H9 (cell line): ENCODE data around the gene AQP12A. TPM values are rescaled to one million over a fixed set of nuclear protein-coding genes. Genes with fewer than 3 reads are reported as not detected.

ENCODE experiments used
- DNase-seq: peaks from one replicate; pipeline ENCODE4 v3.0.0-alpha.2; 2017
- H2AFZ ChIP-seq: one replicate; pipeline ENCODE4 v1.6.1; 2013; ENCODE audit warnings: mild to moderate bottlenecking, low read length, control low read depth, moderate library complexity
- H2AK5ac ChIP-seq: 2 replicates; pipeline ENCODE4 v1.6.1; 2013; ENCODE audit warnings: low read length, control low read depth, mixed read lengths; ENCODE audit not compliant: insufficient read length
- H2BK120ac ChIP-seq: one replicate; pipeline ENCODE4 v1.6.1; 2013; ENCODE audit warnings: low read depth, mild to moderate bottlenecking, low read length, control low read depth, inconsistent platforms; ENCODE audit not compliant: poor library complexity, severe bottlenecking
- H2BK12ac ChIP-seq: 2 replicates; pipeline ENCODE4 v1.6.1; 2013; ENCODE audit warnings: low read length, control low read depth, mixed read lengths, low read depth; ENCODE audit not compliant: insufficient read length
- H2BK15ac ChIP-seq: 2 replicates; pipeline ENCODE4 v1.6.1; 2013; ENCODE audit warnings: low read depth, low read length, control low read depth
- H2BK20ac ChIP-seq: one replicate; pipeline ENCODE4 v1.6.1; 2013; ENCODE audit warnings: low read depth, mild to moderate bottlenecking, low read length, control low read depth, inconsistent platforms; ENCODE audit not compliant: poor library complexity, severe bottlenecking
- H2BK5ac ChIP-seq: 2 replicates; pipeline ENCODE4 v1.6.1; 2013; ENCODE audit warnings: low read length, control low read depth, mixed read lengths; ENCODE audit not compliant: insufficient read length
- H3K14ac ChIP-seq: 2 replicates; pipeline ENCODE4 v1.6.1; 2013; ENCODE audit warnings: low read length, control low read depth; ENCODE audit not compliant: insufficient read depth
- H3K18ac ChIP-seq: 2 replicates; pipeline ENCODE4 v1.6.1; 2013; ENCODE audit warnings: low read depth, mild to moderate bottlenecking, mixed read lengths, low read length, control low read depth; ENCODE audit not compliant: insufficient read length
- H3K23ac ChIP-seq: 2 replicates; pipeline ENCODE4 v1.6.1; 2013; ENCODE audit warnings: low read length, control low read depth, mixed read lengths, low read depth; ENCODE audit not compliant: insufficient read length
- H3K23me2 ChIP-seq: 2 replicates; pipeline ENCODE4 v1.6.1; 2013; ENCODE audit warnings: low read depth, mild to moderate bottlenecking, mixed read lengths, low read length, control low read depth; ENCODE audit not compliant: insufficient read length, poor library complexity, severe bottlenecking
- H3K27ac ChIP-seq: 2 replicates; pipeline ENCODE4 v1.5.1; 2013; ENCODE audit warnings: low read length, control low read depth, mixed read lengths, low read depth; ENCODE audit not compliant: insufficient read length
- H3K27me3 ChIP-seq: 2 replicates; pipeline ENCODE4 v1.6.1; 2013; ENCODE audit warnings: low read length, control low read depth, inconsistent platforms; ENCODE audit not compliant: insufficient read depth
- H3K4ac ChIP-seq: 2 replicates; pipeline ENCODE4 v1.6.1; 2013; ENCODE audit warnings: low read depth, mild to moderate bottlenecking, control low read depth, inconsistent platforms, low read length, moderate library complexity
- H3K4me1 ChIP-seq: 2 replicates; pipeline ENCODE4 v1.6.1; 2013; ENCODE audit warnings: low read length, control low read depth, inconsistent platforms; ENCODE audit not compliant: insufficient read depth
- H3K4me2 ChIP-seq: 2 replicates; pipeline ENCODE4 v1.6.1; 2013; ENCODE audit warnings: low read length, control low read depth, mixed read lengths; ENCODE audit not compliant: insufficient read length, insufficient read depth
- H3K56ac ChIP-seq: 2 replicates; pipeline ENCODE4 v1.6.1; 2013; ENCODE audit warnings: low read depth, mild to moderate bottlenecking, mixed read lengths, low read length, control low read depth; ENCODE audit not compliant: insufficient read length
- H3K79me1 ChIP-seq: 2 replicates; pipeline ENCODE4 v1.6.1; 2013; ENCODE audit warnings: low read depth, mild to moderate bottlenecking, moderate library complexity, low read length, control low read depth, inconsistent platforms; ENCODE audit not compliant: insufficient read depth, poor library complexity, severe bottlenecking
- H3K79me2 ChIP-seq: 2 replicates; pipeline ENCODE4 v1.6.1; 2013; ENCODE audit warnings: low read length, control low read depth, inconsistent platforms; ENCODE audit not compliant: insufficient read depth
- H3K9ac ChIP-seq: 2 replicates; pipeline ENCODE4 v1.6.1; 2013; ENCODE audit warnings: low read length, control low read depth, mixed read lengths; ENCODE audit not compliant: insufficient read length; ENCODE audit errors: extremely low read depth
- H3K9me3 ChIP-seq: one replicate; pipeline ENCODE4 v1.6.1; 2013; ENCODE audit warnings: low read depth, low read length, inconsistent platforms; ENCODE audit not compliant: control insufficient read depth
- H3T11ph ChIP-seq: one replicate; pipeline ENCODE4 v1.6.1; 2013; ENCODE audit warnings: mild to moderate bottlenecking, low read length, control low read depth, inconsistent platforms
- H4K20me1 ChIP-seq: one replicate; pipeline ENCODE4 v1.6.1; 2013; ENCODE audit not compliant: control insufficient read depth, insufficient read length, insufficient read depth
- H4K5ac ChIP-seq: 2 replicates; pipeline ENCODE4 v1.6.1; 2013; ENCODE audit warnings: low read depth, mild to moderate bottlenecking, mixed read lengths, low read length, control low read depth; ENCODE audit not compliant: insufficient read length
- H4K8ac ChIP-seq: replicated peaks from 2 replicates; pipeline ENCODE4 v1.6.1; 2013; ENCODE audit warnings: low read length, control low read depth, mixed read lengths, low read depth; ENCODE audit not compliant: insufficient read length
- H4K91ac ChIP-seq: 2 replicates; pipeline ENCODE4 v1.6.1; 2013; ENCODE audit warnings: low read depth, mild to moderate bottlenecking, moderate library complexity, mixed read lengths, low read length, control low read depth; ENCODE audit not compliant: insufficient read length
- H3K27ac Mint-ChIP-seq, 3 experiments: 2 replicates in 2 of 3; 3 replicates in 1 of 3; pipeline ENCODE4 v1.8.0; 2020 to 2021; ENCODE audit warnings: mixed read lengths in 3 of 3, mild to moderate bottlenecking in 1 of 3, moderate library complexity in 1 of 3
- H3K27me3 Mint-ChIP-seq: 2 replicates; pipeline ENCODE4 v1.8.0; 2021; ENCODE audit warnings: low read depth, mild to moderate bottlenecking, moderate library complexity, mixed read lengths
- H3K36me3 Mint-ChIP-seq, 3 experiments: 2 replicates in 2 of 3; 3 replicates in 1 of 3; pipeline ENCODE4 v1.8.0; 2020 to 2021; ENCODE audit warnings: low read depth in 3 of 3, mixed read lengths in 3 of 3; ENCODE audit not compliant: insufficient read depth in 1 of 3
- H3K4me1 Mint-ChIP-seq, 2 experiments: 2 replicates each; pipeline ENCODE4 v1.8.0; 2020; ENCODE audit warnings: mixed read lengths in 2 of 2
- H3K4me3 Mint-ChIP-seq, 2 experiments: 2 replicates in 1 of 2; 3 replicates in 1 of 2; pipeline ENCODE4 v1.8.0; 2020 to 2021; ENCODE audit warnings: mild to moderate bottlenecking in 2 of 2, mixed read lengths in 2 of 2, moderate library complexity in 1 of 2
- H3K9me3 Mint-ChIP-seq, 2 experiments: 2 replicates in 1 of 2; 3 replicates in 1 of 2; pipeline ENCODE4 v1.8.0; 2020; ENCODE audit warnings: mild to moderate bottlenecking in 2 of 2, mixed read lengths in 2 of 2, moderate library complexity in 1 of 2
- WGBS: extraction: QIAGEN DNeasy Blood & Tissue Kit; methylation state at CpG from one replicate; pipeline ENCODE4 v1.1.7; 2013; ENCODE audit warnings: missing lambda C conversion rate, low lambda C conversion rate, mixed read lengths; ENCODE audit not compliant: insufficient read length; ENCODE audit errors: extremely low coverage; 5-methylcytosine and 5-hydroxymethylcytosine counted together
- total RNA-seq: library from RNA; stranded (reverse); gene quantifications from 2 replicates; pipeline ENCODE4 v1.2.1, GENCODE V29; 2021
- TF ChIP-seq, protein P1 (sequence below): fragments of 200-600 bp; sonication (generic); conservative IDR thresholded peaks from 3 replicates; pipeline ENCODE4 v1.8.0; 2021; ENCODE audit warnings: antibody characterized with exemption, mild to moderate bottlenecking

The AQP12A gene
- total RNA-seq, 1 experiment from 2014 or later: not detected

DNA sequence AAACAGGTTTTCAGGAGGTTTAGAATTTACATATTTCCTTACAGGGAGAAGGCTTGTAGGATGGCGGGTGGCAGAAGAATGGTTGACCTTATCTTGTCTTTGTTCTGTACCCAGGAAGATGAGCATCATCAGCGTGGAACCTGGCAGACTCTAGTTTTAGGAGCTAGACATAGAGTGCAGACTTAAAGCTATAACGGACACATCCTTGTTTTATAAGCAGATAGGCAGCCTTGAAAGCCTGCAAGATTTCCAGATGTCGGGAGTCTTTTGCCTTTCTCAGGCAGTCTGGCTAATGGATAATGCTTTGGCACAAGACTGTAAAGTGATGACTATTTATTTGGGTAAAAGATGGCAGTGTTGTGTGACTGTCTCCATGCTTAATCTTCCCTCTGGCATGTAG, 20.7 kb upstream of the AQP12A start:
- Histone ChIP-seq H3K4me1 (no peaks in the 10 kb centered on the region), H2BK20ac (no peak overlapping the region), H3K4me2 (no peak overlapping the region), H3K9ac (no peak overlapping the region), H3K23me2 (no peaks in the 10 kb centered on the region), H4K20me1 (no peaks in the 10 kb centered on the region), H3K23ac (no peak overlapping the region), H3K27me3 (no peaks in the 10 kb centered on the region), H4K5ac (no peak overlapping the region), H4K91ac (no peak overlapping the region), H3K27ac (no peak overlapping the region), H3K14ac (no peak overlapping the region), H3K18ac (no peak overlapping the region), H3K56ac (no peak overlapping the region), H2BK5ac (no peak overlapping the region), H3K4ac (no peak overlapping the region), H4K8ac (no peak overlapping the region), H2AK5ac (no peak overlapping the region), H2BK15ac (no peak overlapping the region), H3K9me3 (no peaks in the 10 kb centered on the region), H3T11ph (no peak overlapping the region), H2BK120ac (no peak overlapping the region), H2BK12ac (no peak overlapping the region), H3K79me2 (no peaks in the 10 kb centered on the region), H3K79me1 (no peaks in the 10 kb centered on the region), H2AFZ (no peak overlapping the region)
- Mint-ChIP-seq H3K36me3 (no peaks in the 10 kb centered on the region), H3K4me1 (peaks cover 0 to 4% of the 10 kb centered on the region in 2 experiments; a peak in 2 of 4 replicates), H3K27me3 (peaks cover 30% of the 10 kb centered on the region), H3K27ac (no peak overlapping the region), H3K4me3 (no peak overlapping the region), H3K9me3 (no peaks in the 10 kb centered on the region)
- TF ChIP-seq, protein P1, sequence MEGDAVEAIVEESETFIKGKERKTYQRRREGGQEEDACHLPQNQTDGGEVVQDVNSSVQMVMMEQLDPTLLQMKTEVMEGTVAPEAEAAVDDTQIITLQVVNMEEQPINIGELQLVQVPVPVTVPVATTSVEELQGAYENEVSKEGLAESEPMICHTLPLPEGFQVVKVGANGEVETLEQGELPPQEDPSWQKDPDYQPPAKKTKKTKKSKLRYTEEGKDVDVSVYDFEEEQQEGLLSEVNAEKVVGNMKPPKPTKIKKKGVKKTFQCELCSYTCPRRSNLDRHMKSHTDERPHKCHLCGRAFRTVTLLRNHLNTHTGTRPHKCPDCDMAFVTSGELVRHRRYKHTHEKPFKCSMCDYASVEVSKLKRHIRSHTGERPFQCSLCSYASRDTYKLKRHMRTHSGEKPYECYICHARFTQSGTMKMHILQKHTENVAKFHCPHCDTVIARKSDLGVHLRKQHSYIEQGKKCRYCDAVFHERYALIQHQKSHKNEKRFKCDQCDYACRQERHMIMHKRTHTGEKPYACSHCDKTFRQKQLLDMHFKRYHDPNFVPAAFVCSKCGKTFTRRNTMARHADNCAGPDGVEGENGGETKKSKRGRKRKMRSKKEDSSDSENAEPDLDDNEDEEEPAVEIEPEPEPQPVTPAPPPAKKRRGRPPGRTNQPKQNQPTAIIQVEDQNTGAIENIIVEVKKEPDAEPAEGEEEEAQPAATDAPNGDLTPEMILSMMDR: no peak
- WGBS: no CpG with 5 or more reads among the region's 4 CpGs
- DNase-seq: no peak
